CD4-positive, alpha-beta T cell (primary cell): ENCODE data around the gene STN1. TPM values are rescaled to one million over a fixed set of nuclear protein-coding genes. Genes with fewer than 3 reads are reported as not detected.
A peak's percentile ranks its signal among the peaks of the same experiment; 100 is the strongest.

ENCODE experiments used
- ATAC-seq: fragments of 200-7000 bp; cut with Tn5 transposase; one replicate; pipeline ENCODE4 v1.10.0; 2022; ENCODE audit warnings: mild to moderate bottlenecking; ENCODE audit not compliant: poor library complexity
- CTCF ChIA-PET: fragments of 350-600 bp; sonication (Branson Sonifier 250); formaldehyde crosslinking; loops from one replicate; lab custom pipeline; 2021; ENCODE audit warnings: antibody characterized with exemption, inconsistent platforms; lab: Charles Lee
- POLR2A ChIA-PET: fragments of 350-600 bp; sonication (Branson Sonifier 250); formaldehyde crosslinking; loops from one replicate; lab custom pipeline; 2021; ENCODE audit warnings: antibody characterized with exemption, inconsistent platforms; lab: Charles Lee
- DNase-seq, 14 experiments: peaks; one replicate each; pipeline ENCODE4 v3.0.0-alpha.2; 2013 to 2020; ENCODE audit warnings: mixed read lengths in 2 of 14
- H3K27ac ChIP-seq, 2 donors: one replicate each; pipeline versions ENCODE4 v1.5.1 to v1.7.0; 2013; ENCODE audit warnings: low read length in 2 of 2, low read depth in 1 of 2, mild to moderate bottlenecking in 1 of 2
- H3K27me3 ChIP-seq, 2 experiments: 1 replicate in 1 of 2; 2 replicates in 1 of 2; pipeline versions ENCODE4 v1.6.1 to v1.7.0; 2013; ENCODE audit warnings: low read length in 2 of 2, control low read depth in 1 of 2, mild to moderate bottlenecking in 1 of 2, moderate library complexity in 1 of 2; ENCODE audit not compliant: insufficient read depth in 2 of 2, control insufficient read depth in 1 of 2
- H3K36me3 ChIP-seq: one replicate; pipeline ENCODE4 v1.6.1; 2013; ENCODE audit warnings: low read length, control low read depth; ENCODE audit not compliant: insufficient read depth
- H3K4me1 ChIP-seq: one replicate; pipeline ENCODE4 v1.6.1; 2013; ENCODE audit warnings: low read length, control low read depth; ENCODE audit not compliant: insufficient read depth
- H3K4me3 ChIP-seq: one replicate; pipeline ENCODE4 v1.5.1; 2013; ENCODE audit warnings: mild to moderate bottlenecking, low read length, moderate library complexity
- H3K9me3 ChIP-seq, 2 experiments: 1 replicate in 1 of 2; 2 replicates in 1 of 2; pipeline versions ENCODE4 v1.6.1 to v1.7.0; 2013; ENCODE audit warnings: low read length in 2 of 2, mild to moderate bottlenecking in 2 of 2, control low read depth in 1 of 2, moderate library complexity in 1 of 2; ENCODE audit not compliant: control insufficient read depth in 1 of 2, insufficient read depth in 1 of 2
- H3K27ac Mint-ChIP-seq: one replicate; pipeline ENCODE4 v1.8.0; 2020; ENCODE audit warnings: mixed read lengths
- H3K27me3 Mint-ChIP-seq: one replicate; pipeline ENCODE4 v1.8.0; 2021; ENCODE audit warnings: mixed read lengths
- H3K36me3 Mint-ChIP-seq: one replicate; pipeline ENCODE4 v1.8.0; 2021; ENCODE audit warnings: low read depth, mixed read lengths
- H3K4me1 Mint-ChIP-seq: one replicate; pipeline ENCODE4 v1.8.0; 2021; ENCODE audit warnings: low read depth, mixed read lengths
- H3K4me3 Mint-ChIP-seq: one replicate; pipeline ENCODE4 v1.8.0; 2020; ENCODE audit warnings: mild to moderate bottlenecking, mixed read lengths
- H3K9me3 Mint-ChIP-seq: one replicate; pipeline ENCODE4 v1.8.0; 2020; ENCODE audit warnings: mixed read lengths
- intact Hi-C, 2 experiments: fragments of 100-400 bp; cut with DNase I in 1 of 2; cut with micrococcal nuclease in 1 of 2; formaldehyde crosslinking; loops; one replicate each; pipeline versions ENCODE4 v1.15.1 to v1.9.0; 2023 to 2025; cut with DNase I, micrococcal nuclease
- polyA plus RNA-seq, 2 donors: library from polyadenylated mRNA; unstranded; fragments of 120-200 nt; gene quantifications; one replicate each; pipeline ENCODE4 v1.2.1, GENCODE V29; 2013
- total RNA-seq, 174 experiments: library from RNA in 2 of 174; stranded (reverse) in 2 of 174; gene quantifications; one replicate each; pipeline ENCODE4 v1.2.3 and lab custom pipeline; 2021 to 2026
- TF ChIP-seq, protein P1 (sequence below): fragments of 200-600 bp; IDR thresholded peaks from one replicate; pipeline ENCODE4 v1.8.0; 2022; ENCODE audit warnings: antibody characterized with exemption, mild to moderate bottlenecking

STN1 gene, protein sequence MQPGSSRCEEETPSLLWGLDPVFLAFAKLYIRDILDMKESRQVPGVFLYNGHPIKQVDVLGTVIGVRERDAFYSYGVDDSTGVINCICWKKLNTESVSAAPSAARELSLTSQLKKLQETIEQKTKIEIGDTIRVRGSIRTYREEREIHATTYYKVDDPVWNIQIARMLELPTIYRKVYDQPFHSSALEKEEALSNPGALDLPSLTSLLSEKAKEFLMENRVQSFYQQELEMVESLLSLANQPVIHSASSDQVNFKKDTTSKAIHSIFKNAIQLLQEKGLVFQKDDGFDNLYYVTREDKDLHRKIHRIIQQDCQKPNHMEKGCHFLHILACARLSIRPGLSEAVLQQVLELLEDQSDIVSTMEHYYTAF
- total RNA-seq (10 to 100 TPM; 13.0 to 13.4 TPM), total RNA-seq (lab: John Stamatoyannopoulos, UW) (2.8 to 72.4 (median 18.4) reads per million in 172 experiments)
- 52.7 TPM for polyA plus RNA-seq (2013, experiment 1 of 2)
- 63.9 TPM for polyA plus RNA-seq (2013, experiment 2 of 2)

DNA sequence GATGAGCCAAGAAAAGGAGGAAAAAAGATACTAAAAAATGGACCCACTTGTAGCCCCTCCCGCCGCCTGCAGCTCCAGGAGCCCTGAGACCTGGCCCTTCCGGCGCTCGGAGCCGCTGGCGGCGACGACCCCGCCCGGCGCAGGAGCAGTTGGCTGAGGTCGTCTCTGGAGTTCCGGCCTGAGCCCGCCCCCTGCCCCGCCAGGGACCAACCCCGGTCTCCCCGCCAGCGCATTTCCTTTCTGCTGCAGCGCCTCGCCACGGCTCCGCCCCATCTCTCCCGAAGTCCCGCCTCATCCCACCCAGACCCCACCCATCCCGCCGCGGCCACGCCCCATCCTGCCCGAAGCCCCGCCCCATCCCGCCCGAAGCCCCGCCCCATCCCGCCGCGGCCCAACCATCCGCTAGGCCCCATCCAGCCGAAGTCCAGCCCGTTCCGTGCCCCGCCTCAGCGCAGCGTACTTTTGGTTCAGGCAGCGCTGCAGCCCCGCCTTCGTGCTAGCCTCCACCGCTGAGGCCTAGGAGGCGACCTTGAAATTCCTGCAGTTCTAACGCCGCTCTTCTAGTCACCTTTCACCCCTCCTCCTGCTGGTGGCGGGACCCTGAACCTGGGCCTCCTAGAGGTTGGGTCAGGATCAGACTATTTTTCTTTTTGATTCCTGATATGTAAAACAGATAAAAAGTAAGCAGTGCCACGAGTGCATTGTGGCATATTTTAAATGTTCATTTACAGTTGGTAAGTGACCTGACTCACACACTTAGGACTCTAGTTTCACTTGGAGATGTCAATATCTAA, at the start of gene STN1:
TSS of gene STN1 (minus strand) at position 132 of the 794 bp plus-strand sequence. CDS start 590 bp downstream, outside the sequence.
- no peaks in the 10 kb centered on the region for H3K27me3 ChIP-seq
- peaks cover 56% of the 10 kb centered on the region for H3K4me1 ChIP-seq
- TF ChIP-seq, protein P1, sequence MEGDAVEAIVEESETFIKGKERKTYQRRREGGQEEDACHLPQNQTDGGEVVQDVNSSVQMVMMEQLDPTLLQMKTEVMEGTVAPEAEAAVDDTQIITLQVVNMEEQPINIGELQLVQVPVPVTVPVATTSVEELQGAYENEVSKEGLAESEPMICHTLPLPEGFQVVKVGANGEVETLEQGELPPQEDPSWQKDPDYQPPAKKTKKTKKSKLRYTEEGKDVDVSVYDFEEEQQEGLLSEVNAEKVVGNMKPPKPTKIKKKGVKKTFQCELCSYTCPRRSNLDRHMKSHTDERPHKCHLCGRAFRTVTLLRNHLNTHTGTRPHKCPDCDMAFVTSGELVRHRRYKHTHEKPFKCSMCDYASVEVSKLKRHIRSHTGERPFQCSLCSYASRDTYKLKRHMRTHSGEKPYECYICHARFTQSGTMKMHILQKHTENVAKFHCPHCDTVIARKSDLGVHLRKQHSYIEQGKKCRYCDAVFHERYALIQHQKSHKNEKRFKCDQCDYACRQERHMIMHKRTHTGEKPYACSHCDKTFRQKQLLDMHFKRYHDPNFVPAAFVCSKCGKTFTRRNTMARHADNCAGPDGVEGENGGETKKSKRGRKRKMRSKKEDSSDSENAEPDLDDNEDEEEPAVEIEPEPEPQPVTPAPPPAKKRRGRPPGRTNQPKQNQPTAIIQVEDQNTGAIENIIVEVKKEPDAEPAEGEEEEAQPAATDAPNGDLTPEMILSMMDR, result peak; percentile 20
- no peaks in the 10 kb centered on the region for H3K36me3 ChIP-seq
- DNase-seq (peak; percentile 88 to 97 (median 95)), ATAC-seq (peak; percentile 93)
- ChIA-PET CTCF (interaction anchor here (1.7 to 2.1 kb wide), 2 partner anchors 30 kb away, joined by 4 read pairs; no protein-coding TSS in a partner anchor), POLR2A (interaction anchor here (0.9 to 2.5 kb wide), 8 partner anchors 10 to 203 kb away, joined by 3 to 17 read pairs (median 4); partner anchors contain the start of gene SFR1)
- peak within 1 kb of the TSS; percentile 79 to 81 for H3K27ac ChIP-seq
- peaks cover 0 to 9% of the 10 kb centered on the region in 2 experiments for H3K9me3 ChIP-seq
- intact Hi-C loops, result loop anchor here (1.0 to 5.0 kb wide), 7 partner anchors 10 to 351 kb away; partner anchors contain the start of genes GSTO2 (in 2 of the 2) and SLK (in 2 of the 2)
- Mint-ChIP-seq H3K9me3 (no peaks in the 10 kb centered on the region), H3K4me1 (peaks cover 47% of the 10 kb centered on the region), H3K27me3 (no peaks in the 10 kb centered on the region), H3K27ac (peak within 1 kb of the TSS; percentile 93), H3K36me3 (peaks cover 29% of the 10 kb centered on the region), H3K4me3 (peak within 1 kb of the TSS; percentile 94)
- peak within 1 kb of the TSS; percentile 83 for H3K4me3 ChIP-seq

- peak overlapping the region in 1 of 2 donors; percentile 17 for H3K27ac ChIP-seq
- ChIA-PET POLR2A (interaction anchor here (0.7 to 3.4 kb wide), 9 partner anchors 16 to 383 kb away, joined by 3 to 45 read pairs (median 6); partner anchors contain the start of gene SFR1), CTCF (interaction anchor here (0.9 kb wide), 1 partner anchor 14 kb away, joined by 3 read pairs; no protein-coding TSS in a partner anchor)
- Mint-ChIP-seq H3K27ac (peak overlapping the region; percentile 91), H3K27me3 (no peaks in the 10 kb centered on the region), H3K36me3 (peaks cover 7% of the 10 kb centered on the region), H3K9me3 (no peaks in the 10 kb centered on the region), H3K4me1 (peaks cover 49% of the 10 kb centered on the region), H3K4me3 (peak overlapping the region; percentile 95)
- DNase-seq, result peak in 3 of 14 experiments; percentile 4 to 57 (median 21)
- peak; percentile 28 for ATAC-seq
- TF ChIP-seq, protein P1, result no peak
- H3K9me3 ChIP-seq, result no peaks in the 10 kb centered on the region
- no peaks in the 10 kb centered on the region for H3K27me3 ChIP-seq
- peak overlapping the region; percentile 93 for H3K4me3 ChIP-seq
- H3K36me3 ChIP-seq, result no peaks in the 10 kb centered on the region
- H3K4me1 ChIP-seq, result peaks cover 13% of the 10 kb centered on the region
- intact Hi-C loops, result loop anchor here (1.0 to 10.0 kb wide), 9 partner anchors 15 to 383 kb away; partner anchors contain the start of gene STN1 (in 2 of the 2)
Observed at GRCh38 chr10:103967448-103968071, 49.6 kb upstream of the STN1 start.
